A549 (cell line): ENCODE data around the gene OTUD4.

Experiments used
- CBX2 ChIP-seq: fragments of 200-600 bp; sonication (generic); IDR thresholded peaks from 2 replicates; pipeline ENCODE4 v1.6.1; 2016; ENCODE audit warnings: low read depth, mild to moderate bottlenecking, borderline replicate concordance
- HDAC2 ChIP-seq: fragments of 200-600 bp; sonication (generic); IDR thresholded peaks from 2 replicates; pipeline ENCODE4 v1.6.1; 2016
- JUNB ChIP-seq: fragments of >200 bp; sonication (Bioruptor Twin); formaldehyde crosslinking; IDR thresholded peaks from 2 replicates; pipeline ENCODE4 v1.6.1; 2016
- KDM1A ChIP-seq: fragments of 200-600 bp; sonication (generic); IDR thresholded peaks from 2 replicates; pipeline ENCODE4 v1.6.1; 2016; ENCODE audit warnings: low read depth, mild to moderate bottlenecking
- NR3C1 ChIP-seq: fragments of >200 bp; sonication (Bioruptor Twin); formaldehyde crosslinking; IDR thresholded peaks from 3 replicates; pipeline ENCODE4 v1.6.1; 2017
- RAD21 ChIP-seq, 2 experiments: fragments of >200 bp in 1 of 2; sonication (Bioruptor Twin) in 1 of 2; formaldehyde crosslinking in 1 of 2; IDR thresholded peaks in 1 of 2; conservative IDR thresholded peaks in 1 of 2; 2 replicates in 1 of 2; 3 replicates in 1 of 2; pipeline ENCODE4 v1.6.1; 2012 to 2018; ENCODE audit warnings: inconsistent platforms in 1 of 2
- TF ChIP-seq, protein P1 (sequence below): fragments of >200 bp; sonication (Bioruptor Twin); formaldehyde crosslinking; IDR thresholded peaks from 3 replicates; pipeline ENCODE4 v1.5.1; 2016
- TF ChIP-seq, protein P2 (sequence below): fragments of 450-650 bp; IDR thresholded peaks from 2 replicates; pipeline ENCODE4 v1.6.1; 2014; ENCODE audit warnings: antibody characterized with exemption
- TF ChIP-seq, protein P3 (sequence below): fragments of 200-600 bp; sonication (generic); IDR thresholded peaks from 2 replicates; pipeline ENCODE4 v1.6.1; 2016; ENCODE audit warnings: antibody characterized with exemption, mild to moderate bottlenecking, moderate library complexity

DNA sequence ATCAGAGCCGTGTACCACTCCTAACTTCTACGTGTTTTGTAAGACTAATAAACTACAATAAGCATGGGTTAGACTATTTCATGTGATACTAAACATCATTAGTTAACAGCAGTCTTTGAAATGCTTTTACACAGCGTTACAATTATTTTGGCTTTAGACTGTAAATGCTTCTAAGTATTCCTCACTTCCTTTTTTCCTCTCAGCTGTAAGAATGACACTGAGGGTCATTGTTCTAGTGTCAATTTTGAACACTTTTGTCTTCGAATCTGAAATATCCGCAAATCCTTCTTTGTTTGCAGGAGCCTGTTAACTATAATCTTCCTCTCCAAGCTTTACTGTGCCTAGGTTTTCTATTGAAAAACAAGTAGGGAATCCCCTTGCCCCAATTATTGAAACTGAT lies 80.7 kb downstream of the OTUD4 start:
- TF ChIP-seq, protein P1, sequence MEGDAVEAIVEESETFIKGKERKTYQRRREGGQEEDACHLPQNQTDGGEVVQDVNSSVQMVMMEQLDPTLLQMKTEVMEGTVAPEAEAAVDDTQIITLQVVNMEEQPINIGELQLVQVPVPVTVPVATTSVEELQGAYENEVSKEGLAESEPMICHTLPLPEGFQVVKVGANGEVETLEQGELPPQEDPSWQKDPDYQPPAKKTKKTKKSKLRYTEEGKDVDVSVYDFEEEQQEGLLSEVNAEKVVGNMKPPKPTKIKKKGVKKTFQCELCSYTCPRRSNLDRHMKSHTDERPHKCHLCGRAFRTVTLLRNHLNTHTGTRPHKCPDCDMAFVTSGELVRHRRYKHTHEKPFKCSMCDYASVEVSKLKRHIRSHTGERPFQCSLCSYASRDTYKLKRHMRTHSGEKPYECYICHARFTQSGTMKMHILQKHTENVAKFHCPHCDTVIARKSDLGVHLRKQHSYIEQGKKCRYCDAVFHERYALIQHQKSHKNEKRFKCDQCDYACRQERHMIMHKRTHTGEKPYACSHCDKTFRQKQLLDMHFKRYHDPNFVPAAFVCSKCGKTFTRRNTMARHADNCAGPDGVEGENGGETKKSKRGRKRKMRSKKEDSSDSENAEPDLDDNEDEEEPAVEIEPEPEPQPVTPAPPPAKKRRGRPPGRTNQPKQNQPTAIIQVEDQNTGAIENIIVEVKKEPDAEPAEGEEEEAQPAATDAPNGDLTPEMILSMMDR: no peak
- TF ChIP-seq, protein P2, sequence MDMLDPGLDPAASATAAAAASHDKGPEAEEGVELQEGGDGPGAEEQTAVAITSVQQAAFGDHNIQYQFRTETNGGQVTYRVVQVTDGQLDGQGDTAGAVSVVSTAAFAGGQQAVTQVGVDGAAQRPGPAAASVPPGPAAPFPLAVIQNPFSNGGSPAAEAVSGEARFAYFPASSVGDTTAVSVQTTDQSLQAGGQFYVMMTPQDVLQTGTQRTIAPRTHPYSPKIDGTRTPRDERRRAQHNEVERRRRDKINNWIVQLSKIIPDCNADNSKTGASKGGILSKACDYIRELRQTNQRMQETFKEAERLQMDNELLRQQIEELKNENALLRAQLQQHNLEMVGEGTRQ: no peak
- TF ChIP-seq JUNB (no peak), RAD21 (conservative IDR thresholded peaks at IDR 0.05 in 1 of 2, IDR thresholded peaks at IDR 0.05 in 1 of 2) (no peak), KDM1A (no peak), HDAC2 (no peak), NR3C1 (no peak), CBX2 (no peak)
- TF ChIP-seq, protein P3, sequence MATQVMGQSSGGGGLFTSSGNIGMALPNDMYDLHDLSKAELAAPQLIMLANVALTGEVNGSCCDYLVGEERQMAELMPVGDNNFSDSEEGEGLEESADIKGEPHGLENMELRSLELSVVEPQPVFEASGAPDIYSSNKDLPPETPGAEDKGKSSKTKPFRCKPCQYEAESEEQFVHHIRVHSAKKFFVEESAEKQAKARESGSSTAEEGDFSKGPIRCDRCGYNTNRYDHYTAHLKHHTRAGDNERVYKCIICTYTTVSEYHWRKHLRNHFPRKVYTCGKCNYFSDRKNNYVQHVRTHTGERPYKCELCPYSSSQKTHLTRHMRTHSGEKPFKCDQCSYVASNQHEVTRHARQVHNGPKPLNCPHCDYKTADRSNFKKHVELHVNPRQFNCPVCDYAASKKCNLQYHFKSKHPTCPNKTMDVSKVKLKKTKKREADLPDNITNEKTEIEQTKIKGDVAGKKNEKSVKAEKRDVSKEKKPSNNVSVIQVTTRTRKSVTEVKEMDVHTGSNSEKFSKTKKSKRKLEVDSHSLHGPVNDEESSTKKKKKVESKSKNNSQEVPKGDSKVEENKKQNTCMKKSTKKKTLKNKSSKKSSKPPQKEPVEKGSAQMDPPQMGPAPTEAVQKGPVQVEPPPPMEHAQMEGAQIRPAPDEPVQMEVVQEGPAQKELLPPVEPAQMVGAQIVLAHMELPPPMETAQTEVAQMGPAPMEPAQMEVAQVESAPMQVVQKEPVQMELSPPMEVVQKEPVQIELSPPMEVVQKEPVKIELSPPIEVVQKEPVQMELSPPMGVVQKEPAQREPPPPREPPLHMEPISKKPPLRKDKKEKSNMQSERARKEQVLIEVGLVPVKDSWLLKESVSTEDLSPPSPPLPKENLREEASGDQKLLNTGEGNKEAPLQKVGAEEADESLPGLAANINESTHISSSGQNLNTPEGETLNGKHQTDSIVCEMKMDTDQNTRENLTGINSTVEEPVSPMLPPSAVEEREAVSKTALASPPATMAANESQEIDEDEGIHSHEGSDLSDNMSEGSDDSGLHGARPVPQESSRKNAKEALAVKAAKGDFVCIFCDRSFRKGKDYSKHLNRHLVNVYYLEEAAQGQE: no peak
